Measurements from ENCODE around the gene OR1F1.

OR1F1 gene

DNA sequence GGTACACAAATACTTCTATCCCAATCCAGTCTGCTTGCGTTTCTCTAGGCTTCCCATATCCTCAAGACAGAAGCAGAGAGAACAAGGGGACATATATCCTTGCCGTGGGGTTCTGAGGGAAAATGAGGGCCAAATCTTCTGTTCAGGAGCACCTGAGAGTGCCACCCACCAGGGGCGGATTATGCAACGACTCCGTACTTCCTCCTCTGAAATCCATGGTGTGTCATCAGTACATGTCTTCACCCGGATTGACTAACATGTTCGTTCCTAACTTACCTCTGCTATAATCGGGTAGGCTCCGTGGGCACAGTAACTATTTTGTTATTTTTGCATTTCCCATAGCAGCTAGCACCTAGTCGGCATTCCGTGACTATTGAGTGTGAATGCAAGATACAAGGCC, 54.7 kb downstream of the OR1F1 start:
- Histone ChIP-seq H3K27ac (ENCODE audit: low read length) (no peak overlapping the region), H3K36me3 (ENCODE audit: control insufficient read depth in 1 of 2, insufficient read depth in 2 of 2, low read length in 2 of 2) (no peaks in the 10 kb centered on the region)

DNA sequence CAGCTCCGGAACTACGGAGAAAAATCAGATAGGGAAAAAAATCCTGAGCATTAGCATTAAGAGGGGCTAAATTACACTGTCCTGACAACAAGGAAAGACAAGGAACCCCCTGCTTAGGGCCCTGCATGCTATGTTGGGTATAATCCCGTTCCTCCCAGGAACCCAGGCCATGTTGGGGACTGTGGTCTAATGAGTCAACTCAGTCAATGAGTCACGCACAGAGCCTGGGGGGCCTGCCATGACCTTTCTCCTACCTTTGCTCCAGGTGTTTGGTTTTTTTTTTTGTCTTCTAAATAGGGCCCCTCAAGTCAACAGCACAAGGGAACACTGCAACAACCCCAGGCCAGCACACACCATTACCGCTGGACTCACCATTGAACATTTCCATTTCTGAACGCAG, 55.9 kb downstream of the OR1F1 start:
- H3K27ac ChIP-seq (ENCODE audit: low read length), result no peak overlapping the region
- no peaks in the 10 kb centered on the region for H3K36me3 ChIP-seq (ENCODE audit: control insufficient read depth in 1 of 2, insufficient read depth in 2 of 2, low read length in 2 of 2)
- no peaks in the 10 kb centered on the region for H3K27me3 ChIP-seq (ENCODE audit: low read depth, low read length)
- H3K9me3 ChIP-seq (ENCODE audit: control insufficient read depth in 1 of 2, low read length in 2 of 2), result no peaks in the 10 kb centered on the region
- H3K4me3 ChIP-seq (ENCODE audit: low read depth in 1 of 2, low read length in 2 of 2), result no peak overlapping the region
- H3K4me1 ChIP-seq (ENCODE audit: control insufficient read depth in 1 of 2, insufficient read depth in 2 of 2, low read length in 2 of 2), result no peaks in the 10 kb centered on the region

More for the DNA sequence above, 54.7 kb downstream of the OR1F1 start:
- H3K4me3 ChIP-seq (ENCODE audit: low read depth in 1 of 2, low read length in 2 of 2), result no peak overlapping the region
- no peaks in the 10 kb centered on the region for H3K9me3 ChIP-seq (ENCODE audit: control insufficient read depth in 1 of 2, low read length in 2 of 2)
- H3K4me1 ChIP-seq (ENCODE audit: control insufficient read depth in 1 of 2, insufficient read depth in 2 of 2, low read length in 2 of 2), result no peaks in the 10 kb centered on the region
- H3K27me3 ChIP-seq (ENCODE audit: low read depth, low read length), result no peaks in the 10 kb centered on the region

DNA sequence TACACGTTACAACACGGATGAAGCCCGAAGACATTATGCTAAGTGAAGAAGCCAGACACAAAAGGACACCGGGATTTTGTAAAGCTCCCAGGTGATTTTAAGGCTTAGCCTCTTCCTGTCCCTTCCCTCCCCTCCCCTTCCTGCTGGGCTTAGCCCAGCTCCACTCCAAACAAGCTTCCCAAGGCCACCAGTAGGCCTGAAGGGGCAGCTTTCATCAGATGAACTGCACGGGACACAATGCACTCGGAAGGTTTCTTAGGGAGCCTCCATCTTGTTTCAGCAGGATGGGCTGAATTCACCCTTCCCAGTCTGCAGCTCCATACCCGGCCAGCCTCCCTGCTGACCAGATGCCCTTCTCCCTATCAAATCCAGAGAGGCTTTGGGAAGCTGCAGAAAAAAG, 58.0 kb downstream of the OR1F1 start:
- Histone ChIP-seq H3K4me1 (ENCODE audit: control insufficient read depth in 1 of 2, insufficient read depth in 2 of 2, low read length in 2 of 2) (no peaks in the 10 kb centered on the region), H3K36me3 (ENCODE audit: control insufficient read depth in 1 of 2, insufficient read depth in 2 of 2, low read length in 2 of 2) (no peaks in the 10 kb centered on the region), H3K27me3 (ENCODE audit: low read depth, low read length) (no peaks in the 10 kb centered on the region), H3K4me3 (ENCODE audit: low read depth in 1 of 2, low read length in 2 of 2) (no peak overlapping the region), H3K27ac (ENCODE audit: low read length) (no peak overlapping the region), H3K9me3 (ENCODE audit: control insufficient read depth in 1 of 2, low read length in 2 of 2) (no peaks in the 10 kb centered on the region)

DNA sequence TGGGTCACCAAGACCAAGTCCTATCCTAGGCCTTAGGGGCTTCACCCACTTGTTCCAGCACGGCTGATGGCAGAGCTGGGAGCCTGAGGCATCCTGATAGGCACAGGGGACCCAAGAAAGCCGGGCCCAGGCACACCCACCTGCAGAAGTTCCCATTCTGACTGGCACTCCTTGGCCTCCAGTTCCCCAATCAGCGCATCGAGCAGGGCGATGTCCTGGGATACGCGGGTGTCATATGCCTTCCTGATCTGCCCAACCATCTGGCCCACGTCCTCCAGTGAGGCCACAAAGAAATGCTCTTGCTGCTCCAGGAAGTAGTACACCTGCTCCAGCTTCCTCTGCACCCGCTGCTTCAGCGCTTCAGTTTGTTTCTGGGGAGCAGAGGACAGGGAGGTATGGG, 58.9 kb downstream of the OR1F1 start:
- no peak overlapping the region for H3K4me3 ChIP-seq (ENCODE audit: low read depth in 1 of 2, low read length in 2 of 2)
- no peak overlapping the region for H3K27ac ChIP-seq (ENCODE audit: low read length)
- H3K27me3 ChIP-seq (ENCODE audit: low read depth, low read length), result no peaks in the 10 kb centered on the region
- H3K9me3 ChIP-seq (ENCODE audit: control insufficient read depth in 1 of 2, low read length in 2 of 2), result no peaks in the 10 kb centered on the region
- H3K36me3 ChIP-seq (ENCODE audit: control insufficient read depth in 1 of 2, insufficient read depth in 2 of 2, low read length in 2 of 2), result no peaks in the 10 kb centered on the region
- no peaks in the 10 kb centered on the region for H3K4me1 ChIP-seq (ENCODE audit: control insufficient read depth in 1 of 2, insufficient read depth in 2 of 2, low read length in 2 of 2)

DNA sequence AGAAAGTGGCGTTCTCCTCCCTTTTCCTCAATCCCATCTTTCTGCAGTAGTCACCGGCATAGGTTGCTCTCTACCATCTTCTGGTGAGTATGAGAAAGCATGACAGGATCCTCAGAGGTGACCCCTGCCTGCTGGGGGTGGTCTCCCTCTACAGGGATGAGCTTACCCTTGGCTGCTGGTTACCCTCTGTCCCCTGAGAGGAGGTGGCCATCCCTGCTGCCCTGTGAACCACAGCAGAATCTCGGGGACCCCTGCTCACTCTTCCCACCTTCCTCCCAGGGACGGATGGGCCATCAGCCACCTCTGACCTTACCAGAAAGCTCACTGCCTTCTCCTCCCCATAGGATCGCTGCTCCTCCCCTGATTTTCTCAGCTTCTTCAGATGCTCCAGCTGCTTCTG, 60.6 kb downstream of the OR1F1 start:
- no peak overlapping the region for H3K27ac ChIP-seq (ENCODE audit: low read length)
- no peaks in the 10 kb centered on the region for H3K9me3 ChIP-seq (ENCODE audit: control insufficient read depth in 1 of 2, low read length in 2 of 2)
- no peak overlapping the region for H3K4me3 ChIP-seq (ENCODE audit: low read depth in 1 of 2, low read length in 2 of 2)
- H3K4me1 ChIP-seq (ENCODE audit: control insufficient read depth in 1 of 2, insufficient read depth in 2 of 2, low read length in 2 of 2), result no peaks in the 10 kb centered on the region
- no peaks in the 10 kb centered on the region for H3K27me3 ChIP-seq (ENCODE audit: low read depth, low read length)
- H3K36me3 ChIP-seq (ENCODE audit: control insufficient read depth in 1 of 2, insufficient read depth in 2 of 2, low read length in 2 of 2), result no peaks in the 10 kb centered on the region

DNA sequence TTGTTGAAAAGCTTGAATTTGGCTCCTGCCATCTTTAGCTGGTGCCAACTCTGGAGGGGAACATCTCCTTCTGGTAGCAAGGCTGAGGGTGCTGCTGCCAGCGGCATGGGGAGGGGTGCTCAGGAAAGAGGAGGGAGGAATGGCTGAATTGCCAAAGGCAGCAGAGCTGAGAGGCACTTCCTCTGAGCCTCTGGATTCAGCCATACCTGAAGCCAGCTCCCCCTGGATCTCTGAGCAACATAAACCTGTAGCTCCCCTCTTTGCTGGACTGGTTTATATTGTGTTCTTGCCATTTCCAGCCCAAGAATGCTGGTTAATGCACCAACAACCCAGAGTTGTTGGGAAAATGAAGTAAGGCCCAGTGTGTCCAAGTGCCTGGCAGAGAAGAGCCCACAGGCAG, 61.0 kb downstream of the OR1F1 start:
- Histone ChIP-seq H3K4me1 (ENCODE audit: control insufficient read depth in 1 of 2, insufficient read depth in 2 of 2, low read length in 2 of 2) (no peaks in the 10 kb centered on the region), H3K27ac (ENCODE audit: low read length) (no peak overlapping the region), H3K9me3 (ENCODE audit: control insufficient read depth in 1 of 2, low read length in 2 of 2) (no peaks in the 10 kb centered on the region), H3K4me3 (ENCODE audit: low read depth in 1 of 2, low read length in 2 of 2) (no peak overlapping the region), H3K36me3 (ENCODE audit: control insufficient read depth in 1 of 2, insufficient read depth in 2 of 2, low read length in 2 of 2) (no peaks in the 10 kb centered on the region), H3K27me3 (ENCODE audit: low read depth, low read length) (no peaks in the 10 kb centered on the region)

DNA sequence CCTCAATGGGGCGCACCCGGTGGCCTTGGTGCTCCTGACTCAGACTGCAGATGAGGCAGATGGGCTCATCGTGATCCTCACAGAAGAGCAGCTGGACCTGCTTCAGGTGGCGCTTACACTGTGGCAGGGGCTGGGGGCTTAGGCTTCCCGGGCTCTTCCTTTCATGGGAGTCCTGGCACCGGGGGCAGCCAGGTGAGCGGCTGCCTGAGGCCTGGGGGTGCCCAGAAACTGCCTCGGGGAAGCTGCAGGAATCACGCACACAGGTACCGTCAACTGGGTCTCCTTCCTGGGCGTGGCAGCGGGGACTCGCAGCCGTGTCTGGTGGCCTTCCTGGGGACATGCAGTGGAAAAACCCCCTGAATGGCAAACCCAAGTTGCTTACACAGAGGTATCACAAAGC, 61.4 kb downstream of the OR1F1 start:
- no peak overlapping the region for H3K27ac ChIP-seq (ENCODE audit: low read length)
- H3K36me3 ChIP-seq (ENCODE audit: control insufficient read depth in 1 of 2, insufficient read depth in 2 of 2, low read length in 2 of 2), result no peaks in the 10 kb centered on the region
- no peak overlapping the region for H3K4me3 ChIP-seq (ENCODE audit: low read depth in 1 of 2, low read length in 2 of 2)
- H3K27me3 ChIP-seq (ENCODE audit: low read depth, low read length), result no peaks in the 10 kb centered on the region
- no peaks in the 10 kb centered on the region for H3K4me1 ChIP-seq (ENCODE audit: control insufficient read depth in 1 of 2, insufficient read depth in 2 of 2, low read length in 2 of 2)
- H3K9me3 ChIP-seq (ENCODE audit: control insufficient read depth in 1 of 2, low read length in 2 of 2), result no peaks in the 10 kb centered on the region

DNA sequence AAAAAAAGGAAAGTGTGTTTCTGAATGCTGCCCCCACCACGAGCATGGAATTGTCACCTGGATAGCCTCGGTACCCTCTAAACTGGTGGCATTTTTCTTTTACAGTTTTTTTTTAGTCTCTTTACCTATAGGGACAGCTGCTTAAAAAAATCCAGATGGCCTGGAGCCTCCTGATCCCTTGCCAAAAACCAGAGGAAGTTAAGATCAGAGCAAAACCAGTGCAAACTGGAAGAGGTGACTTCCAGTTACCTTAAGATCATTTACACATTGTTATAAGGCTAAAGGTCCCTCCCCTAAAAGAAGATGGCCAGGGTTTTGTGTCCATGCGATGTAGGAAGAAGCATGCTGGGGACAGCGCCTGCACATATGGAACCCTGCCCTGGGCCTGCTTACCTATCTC, 65.0 kb downstream of the OR1F1 start:
- Histone ChIP-seq H3K27me3 (ENCODE audit: low read depth, low read length) (no peaks in the 10 kb centered on the region), H3K4me1 (ENCODE audit: control insufficient read depth in 1 of 2, insufficient read depth in 2 of 2, low read length in 2 of 2) (no peaks in the 10 kb centered on the region), H3K9me3 (ENCODE audit: control insufficient read depth in 1 of 2, low read length in 2 of 2) (no peaks in the 10 kb centered on the region), H3K27ac (ENCODE audit: low read length) (no peak overlapping the region), H3K4me3 (ENCODE audit: low read depth in 1 of 2, low read length in 2 of 2) (no peak overlapping the region), H3K36me3 (ENCODE audit: control insufficient read depth in 1 of 2, insufficient read depth in 2 of 2, low read length in 2 of 2) (no peaks in the 10 kb centered on the region)

DNA sequence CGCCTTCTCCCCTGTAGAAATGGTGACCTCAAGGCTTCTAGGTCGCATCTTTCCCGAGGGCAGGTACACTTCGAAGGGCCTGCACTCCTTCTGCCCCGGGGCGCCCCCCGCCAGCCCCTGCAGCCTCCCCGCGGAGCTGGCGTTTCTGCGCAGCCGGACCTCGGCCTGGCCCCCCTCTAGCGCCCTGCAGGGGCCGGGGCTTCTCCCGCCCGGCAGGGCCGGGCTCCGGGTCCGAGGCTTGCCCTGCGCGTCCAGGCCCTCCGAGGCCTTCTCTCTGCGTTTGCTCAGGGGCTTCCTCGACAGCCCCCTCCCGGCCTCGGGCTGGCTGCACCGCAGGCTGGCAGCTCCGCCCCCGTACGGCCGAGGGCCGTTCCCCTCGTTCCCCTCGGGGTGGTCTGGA, 66.3 kb downstream of the OR1F1 start:
- H3K4me3 ChIP-seq (ENCODE audit: low read depth in 1 of 2, low read length in 2 of 2), result no peak overlapping the region
- no peaks in the 10 kb centered on the region for H3K36me3 ChIP-seq (ENCODE audit: control insufficient read depth in 1 of 2, insufficient read depth in 2 of 2, low read length in 2 of 2)
- no peaks in the 10 kb centered on the region for H3K9me3 ChIP-seq (ENCODE audit: control insufficient read depth in 1 of 2, low read length in 2 of 2)
- no peaks in the 10 kb centered on the region for H3K4me1 ChIP-seq (ENCODE audit: control insufficient read depth in 1 of 2, insufficient read depth in 2 of 2, low read length in 2 of 2)
- H3K27ac ChIP-seq (ENCODE audit: low read length), result no peak overlapping the region
- no peaks in the 10 kb centered on the region for H3K27me3 ChIP-seq (ENCODE audit: low read depth, low read length)

Measured in muscle layer of duodenum (tissue), 2 donors.